Activated naive CD4-positive, alpha-beta T cell treated with anti-CD3 and anti-CD28 coated beads for 36 hours (primary cell): ENCODE data around the gene KCNAB2. TPM values are rescaled to one million over a fixed set of nuclear protein-coding genes. Genes with fewer than 3 reads are reported as not detected.

Experiments
- CTCF ChIA-PET: fragments of 350-600 bp; sonication (Branson Sonifier 250); formaldehyde crosslinking; loops from one replicate; lab custom pipeline; 2021; ENCODE audit warnings: antibody characterized with exemption; lab: Charles Lee
- DNase-seq: peaks from one replicate; pipeline ENCODE4 v3.0.0-alpha.2; 2020
- H3K27ac Mint-ChIP-seq: one replicate; pipeline ENCODE4 v1.8.0; 2021; ENCODE audit warnings: mild to moderate bottlenecking, mixed read lengths
- H3K27me3 Mint-ChIP-seq: one replicate; pipeline ENCODE4 v1.8.0; 2021; ENCODE audit warnings: low read depth, mixed read lengths
- H3K36me3 Mint-ChIP-seq: one replicate; pipeline ENCODE4 v1.8.0; 2021; ENCODE audit warnings: low read depth, mixed read lengths
- H3K4me1 Mint-ChIP-seq: one replicate; pipeline ENCODE4 v1.8.0; 2021; ENCODE audit warnings: low read depth, mixed read lengths
- H3K4me3 Mint-ChIP-seq: one replicate; pipeline ENCODE4 v1.8.0; 2021; ENCODE audit warnings: mild to moderate bottlenecking, moderate library complexity, mixed read lengths
- H3K9me3 Mint-ChIP-seq: one replicate; pipeline ENCODE4 v1.8.0; 2021; ENCODE audit warnings: mixed read lengths
- intact Hi-C: fragments of 100-400 bp; cut with micrococcal nuclease; formaldehyde crosslinking; loops from one replicate; pipeline ENCODE4 v1.15.1; 2023
- total RNA-seq, 2 experiments: library from RNA; stranded (reverse); gene quantifications; one replicate each; pipeline ENCODE4 v1.2.3, GENCODE V29; 2021

KCNAB2 gene
- total RNA-seq: 100 to 1,000 TPM; 164 to 166 TPM

- H3K4me1 Mint-ChIP-seq: peaks cover 6% of the 10 kb centered on the region
- peaks cover 15% of the 10 kb centered on the region for H3K36me3 Mint-ChIP-seq
- intact Hi-C loops: no loop called here
- H3K27me3 Mint-ChIP-seq: no peaks in the 10 kb centered on the region
- H3K27ac Mint-ChIP-seq: no peak within 1 kb of the TSS
- CTCF ChIA-PET: no interaction called here
- H3K9me3 Mint-ChIP-seq: no peaks in the 10 kb centered on the region
- no peak for DNase-seq
- no peak within 1 kb of the TSS for H3K4me3 Mint-ChIP-seq
Observed at GRCh38 chr1:6045561-6045960, at the start of gene KCNAB2. Gene KCNAB2, plus strand, starts transcription at chr1:6045888. Its CDS starts 5,649 bp downstream, at chr1:6051537.

GRCh38 chr1:5996641-5997270, 48.9 kb upstream of the KCNAB2 start:
- H3K36me3 Mint-ChIP-seq: no peaks in the 10 kb centered on the region
- CTCF ChIA-PET: no interaction called here
- DNase-seq: no peak
- no peaks in the 10 kb centered on the region for H3K27me3 Mint-ChIP-seq
- no peak overlapping the region for H3K4me3 Mint-ChIP-seq
- peaks cover 18% of the 10 kb centered on the region for H3K4me1 Mint-ChIP-seq
- no peaks in the 10 kb centered on the region for H3K9me3 Mint-ChIP-seq
- no peak overlapping the region for H3K27ac Mint-ChIP-seq
- intact Hi-C loops: no loop called here

- DNase-seq: no peak
- H3K27ac Mint-ChIP-seq: no peak overlapping the region
- intact Hi-C loops: no loop called here
- no peaks in the 10 kb centered on the region for H3K27me3 Mint-ChIP-seq
- no peaks in the 10 kb centered on the region for H3K9me3 Mint-ChIP-seq
- CTCF ChIA-PET: no interaction called here
- H3K4me3 Mint-ChIP-seq: no peak overlapping the region
- peaks cover 18% of the 10 kb centered on the region for H3K4me1 Mint-ChIP-seq
- no peaks in the 10 kb centered on the region for H3K36me3 Mint-ChIP-seq
Observed at GRCh38 chr1:5997316-5997715, 48.4 kb upstream of the KCNAB2 start.

- H3K4me3 Mint-ChIP-seq: no peak overlapping the region
- no peaks in the 10 kb centered on the region for H3K27me3 Mint-ChIP-seq
- H3K4me1 Mint-ChIP-seq: peaks cover 18% of the 10 kb centered on the region
- H3K9me3 Mint-ChIP-seq: no peaks in the 10 kb centered on the region
- intact Hi-C loops: no loop called here
- no peak for DNase-seq
- CTCF ChIA-PET: no interaction called here
- no peaks in the 10 kb centered on the region for H3K36me3 Mint-ChIP-seq
- no peak overlapping the region for H3K27ac Mint-ChIP-seq
Observed at GRCh38 chr1:5998051-5998905, 47.4 kb upstream of the KCNAB2 start.

GRCh38 chr1:5998906-5999301, 46.8 kb upstream of the KCNAB2 start:
- Mint-ChIP-seq H3K9me3 (no peaks in the 10 kb centered on the region), H3K27ac (no peak overlapping the region), H3K4me3 (no peak overlapping the region), H3K36me3 (no peaks in the 10 kb centered on the region), H3K27me3 (no peaks in the 10 kb centered on the region), H3K4me1 (peaks cover 16% of the 10 kb centered on the region)
- CTCF ChIA-PET: no interaction called here
- DNase-seq: no peak
- intact Hi-C loops: no loop called here

GRCh38 chr1:5999711-6000443, 45.8 kb upstream of the KCNAB2 start:
- no peak overlapping the region for H3K4me3 Mint-ChIP-seq
- H3K4me1 Mint-ChIP-seq: peaks cover 6% of the 10 kb centered on the region
- intact Hi-C loops: no loop called here
- H3K36me3 Mint-ChIP-seq: no peaks in the 10 kb centered on the region
- CTCF ChIA-PET: no interaction called here
- DNase-seq: no peak
- H3K27me3 Mint-ChIP-seq: no peaks in the 10 kb centered on the region
- no peaks in the 10 kb centered on the region for H3K9me3 Mint-ChIP-seq
- H3K27ac Mint-ChIP-seq: no peak overlapping the region

GRCh38 chr1:6000444-6001288, 45.0 kb upstream of the KCNAB2 start:
- intact Hi-C loops: no loop called here
- no peak overlapping the region for H3K4me3 Mint-ChIP-seq
- CTCF ChIA-PET: no interaction called here
- no peak for DNase-seq
- no peak overlapping the region for H3K27ac Mint-ChIP-seq
- H3K27me3 Mint-ChIP-seq: no peaks in the 10 kb centered on the region
- peaks cover 4% of the 10 kb centered on the region for H3K4me1 Mint-ChIP-seq
- H3K9me3 Mint-ChIP-seq: no peaks in the 10 kb centered on the region
- no peaks in the 10 kb centered on the region for H3K36me3 Mint-ChIP-seq

- DNase-seq: no peak
- CTCF ChIA-PET: interaction anchor here (1.6 kb wide), 1 partner anchor 8 kb away, joined by 5 read pairs; no protein-coding TSS in a partner anchor
- Mint-ChIP-seq H3K27me3 (no peaks in the 10 kb centered on the region), H3K9me3 (no peaks in the 10 kb centered on the region), H3K36me3 (no peaks in the 10 kb centered on the region), H3K27ac (no peak overlapping the region), H3K4me1 (peaks cover 7% of the 10 kb centered on the region), H3K4me3 (no peak overlapping the region)
- intact Hi-C loops: no loop called here
Observed at GRCh38 chr1:6001992-6002576, 43.6 kb upstream of the KCNAB2 start.

- Mint-ChIP-seq H3K4me1 (peaks cover 10% of the 10 kb centered on the region), H3K9me3 (no peaks in the 10 kb centered on the region), H3K27ac (no peak overlapping the region), H3K4me3 (no peak overlapping the region), H3K36me3 (no peaks in the 10 kb centered on the region), H3K27me3 (no peaks in the 10 kb centered on the region)
- CTCF ChIA-PET: interaction anchor here (1.6 kb wide), 1 partner anchor 9 kb away, joined by 5 read pairs; no protein-coding TSS in a partner anchor
- intact Hi-C loops: no loop called here
- no peak for DNase-seq
Observed at GRCh38 chr1:6002714-6003501, 42.8 kb upstream of the KCNAB2 start.

- CTCF ChIA-PET: no interaction called here
- H3K27ac Mint-ChIP-seq: no peak overlapping the region
Observed at GRCh38 chr1:6003568-6004411, 41.9 kb upstream of the KCNAB2 start.

More at GRCh38 chr1:6003568-6004411, 41.9 kb upstream of the KCNAB2 start:
- Mint-ChIP-seq H3K4me1 (peaks cover 10% of the 10 kb centered on the region), H3K36me3 (no peaks in the 10 kb centered on the region), H3K4me3 (no peak overlapping the region), H3K27me3 (no peaks in the 10 kb centered on the region), H3K9me3 (no peaks in the 10 kb centered on the region)
- intact Hi-C loops: no loop called here
- DNase-seq: no peak
